Daoy (cell line): ENCODE data around the gene LRIG1. TPM values are rescaled to one million over a fixed set of nuclear protein-coding genes. Genes with fewer than 3 reads are reported as not detected.
"Not testable (repeated sequence)": the region's sequence is repeated elsewhere in the genome, so short reads cannot be mapped to it uniquely, and the experiment has no call there.

Experiments used
- DNase-seq: peaks from one replicate; pipeline ENCODE4 v3.0.0-alpha.2; 2015; ENCODE audit warnings: low read depth
- total RNA-seq: library from RNA; depleted of rRNA; stranded (reverse); fragments of >200 nt; shearing (Covaris generic); gene quantifications from 2 replicates; pipeline ENCODE4 v1.2.3, GENCODE V29; 2014

LRIG1 gene
- total RNA-seq, 1 experiment from 2014 or later = 23.8 TPM

GRCh38 chr3:66442254-66443117 lies 58.3 kb downstream of the LRIG1 start:
- DNase-seq = peak; percentile 86

- DNase-seq = no peak
Measured at GRCh38 chr3:66441692-66442091, 59.1 kb downstream of the LRIG1 start.

- peak; percentile 74 for DNase-seq
Measured at GRCh38 chr3:66441129-66441528, 59.7 kb downstream of the LRIG1 start.

- no peak for DNase-seq
Measured at GRCh38 chr3:66439666-66440344, 61.0 kb downstream of the LRIG1 start.

GRCh38 chr3:66438046-66438445 lies 62.8 kb downstream of the LRIG1 start:
- DNase-seq = no peak

- no peak for DNase-seq
Measured at GRCh38 chr3:66437341-66437929, 63.4 kb downstream of the LRIG1 start.

GRCh38 chr3:66435989-66436388 lies 64.8 kb downstream of the LRIG1 start:
- no peak for DNase-seq

- no peak for DNase-seq
Measured at GRCh38 chr3:66434726-66435125, 66.1 kb downstream of the LRIG1 start.

- no peak for DNase-seq
Measured at GRCh38 chr3:66433522-66433782, 67.4 kb downstream of the LRIG1 start.

- no peak for DNase-seq
Measured at GRCh38 chr3:66432767-66433521, 67.9 kb downstream of the LRIG1 start.

- no peak for DNase-seq
Measured at GRCh38 chr3:66432041-66432766, 68.6 kb downstream of the LRIG1 start.

- peak; percentile 28 for DNase-seq
Measured at GRCh38 chr3:66431494-66431893, 69.3 kb downstream of the LRIG1 start.

- no peak for DNase-seq
Measured at GRCh38 chr3:66430876-66431275, 69.9 kb downstream of the LRIG1 start.

- peak; percentile 92 for DNase-seq
Measured at GRCh38 chr3:66428733-66429132, 72.1 kb downstream of the LRIG1 start.

GRCh38 chr3:66427951-66428474 lies 72.8 kb downstream of the LRIG1 start:
- no peak for DNase-seq

- no peak for DNase-seq
Measured at GRCh38 chr3:66427352-66427751, 73.5 kb downstream of the LRIG1 start.

GRCh38 chr3:66426135-66426534 lies 74.7 kb downstream of the LRIG1 start:
- no peak for DNase-seq

GRCh38 chr3:66425576-66426114 lies 75.2 kb downstream of the LRIG1 start:
- DNase-seq = no peak

GRCh38 chr3:66425032-66425431 lies 75.8 kb downstream of the LRIG1 start:
- no peak for DNase-seq

- DNase-seq = no peak
Measured at GRCh38 chr3:66423791-66424190, 77.0 kb downstream of the LRIG1 start.

GRCh38 chr3:66421893-66422292 lies 78.9 kb downstream of the LRIG1 start:
- not testable (repeated sequence) for DNase-seq
